ENCODE measurements around the gene MMP28.

Gene MMP28

GRCh38 chr17:35797918-35798317 lies 2.5 kb upstream of the MMP28 start:
- DNase-seq, result no peak

GRCh38 chr17:35797370-35797769 lies 1.9 kb upstream of the MMP28 start:
- DNase-seq, result no peak

- DNase-seq, result no peak
Measured at GRCh38 chr17:35796942-35797341, 1.5 kb upstream of the MMP28 start.

- DNase-seq, result no peak
Measured at GRCh38 chr17:35795871-35796265, 427 bp upstream of the MMP28 start.

- DNase-seq, result no peak
Measured at GRCh38 chr17:35793257-35793656, 2.2 kb downstream of the MMP28 start.

GRCh38 chr17:35791681-35792350 lies 3.6 kb downstream of the MMP28 start:
- no peak for DNase-seq

GRCh38 chr17:35790841-35791240 lies 4.6 kb downstream of the MMP28 start:
- DNase-seq, result no peak

GRCh38 chr17:35788477-35789368 lies 6.7 kb downstream of the MMP28 start:
- DNase-seq, result no peak

- DNase-seq, result no peak
Measured at GRCh38 chr17:35786941-35787432, 8.5 kb downstream of the MMP28 start.

GRCh38 chr17:35784895-35785294 lies 10.5 kb downstream of the MMP28 start:
- DNase-seq, result no peak

- no peak for DNase-seq
Measured at GRCh38 chr17:35780950-35781349, 14.5 kb downstream of the MMP28 start.

GRCh38 chr17:35778641-35779196 lies 16.7 kb downstream of the MMP28 start:
- DNase-seq, result no peak

GRCh38 chr17:35775583-35775982 lies 19.9 kb downstream of the MMP28 start:
- no peak for DNase-seq

- DNase-seq, result no peak
Measured at GRCh38 chr17:35775039-35775438, 20.4 kb downstream of the MMP28 start.

- DNase-seq, result no peak
Measured at GRCh38 chr17:35774499-35774898, 20.9 kb downstream of the MMP28 start.

GRCh38 chr17:35773679-35774425 lies 21.6 kb downstream of the MMP28 start:
- DNase-seq, result no peak

GRCh38 chr17:35773129-35773528 lies 22.3 kb downstream of the MMP28 start:
- no peak for DNase-seq

GRCh38 chr17:35769895-35770486 lies 25.4 kb downstream of the MMP28 start:
- no peak for DNase-seq

- DNase-seq, result no peak
Measured at GRCh38 chr17:35768797-35769196, 26.6 kb downstream of the MMP28 start.

GRCh38 chr17:35766903-35767510 lies 28.4 kb downstream of the MMP28 start:
- DNase-seq, result peak; percentile 49

- DNase-seq, result no peak
Measured at GRCh38 chr17:35766489-35766877, 29.0 kb downstream of the MMP28 start.
